HG02885 (cell line): ENCODE data around the gene TLNRD1.

ENCODE experiments used
- ATAC-seq: cut with Tn5 transposase; IDR thresholded peaks from one replicate; pipeline ENCODE4 v1.9.1; 2021; ENCODE audit warnings: mild to moderate bottlenecking; ENCODE audit not compliant: unreplicated experiment, poor library complexity

Gene TLNRD1

GRCh38 chr15:81024265-81024872 is 23.6 kb downstream of the TLNRD1 start:
- ATAC-seq = no peak

- no peak for ATAC-seq
Observed at GRCh38 chr15:81024936-81025335, 24.2 kb downstream of the TLNRD1 start.

DNA sequence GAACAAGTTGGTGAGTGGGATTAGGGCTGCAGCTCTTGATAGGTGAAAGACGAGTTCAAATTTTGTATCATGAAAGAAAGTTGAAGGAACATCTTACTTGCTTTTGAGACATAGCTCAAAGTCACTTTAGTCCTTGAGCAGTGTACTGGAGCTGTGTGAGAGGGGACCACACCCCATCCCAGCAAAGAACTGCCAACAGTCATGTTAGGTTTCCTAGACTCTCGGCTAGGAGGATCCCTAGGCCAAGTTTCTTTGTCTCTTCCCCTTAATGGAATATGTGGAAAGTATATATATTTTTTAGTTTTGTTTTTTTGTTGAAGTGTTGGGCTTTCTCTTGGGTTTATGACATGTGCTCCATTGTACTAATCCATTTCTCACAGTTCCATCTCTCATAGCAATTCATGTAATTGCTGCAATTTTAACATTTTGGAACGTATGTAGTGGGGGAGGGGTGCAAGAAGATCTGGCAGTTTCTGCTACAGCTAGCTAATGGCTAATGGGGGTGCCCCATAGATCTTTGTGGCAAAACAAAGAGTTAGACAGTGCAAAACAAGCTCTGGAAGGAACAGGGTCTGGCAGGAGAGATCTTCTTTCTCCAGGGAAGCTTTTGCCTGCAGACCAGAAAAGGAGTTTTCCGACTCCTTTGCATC is 25.1 kb downstream of the TLNRD1 start:
- ATAC-seq = no peak

DNA sequence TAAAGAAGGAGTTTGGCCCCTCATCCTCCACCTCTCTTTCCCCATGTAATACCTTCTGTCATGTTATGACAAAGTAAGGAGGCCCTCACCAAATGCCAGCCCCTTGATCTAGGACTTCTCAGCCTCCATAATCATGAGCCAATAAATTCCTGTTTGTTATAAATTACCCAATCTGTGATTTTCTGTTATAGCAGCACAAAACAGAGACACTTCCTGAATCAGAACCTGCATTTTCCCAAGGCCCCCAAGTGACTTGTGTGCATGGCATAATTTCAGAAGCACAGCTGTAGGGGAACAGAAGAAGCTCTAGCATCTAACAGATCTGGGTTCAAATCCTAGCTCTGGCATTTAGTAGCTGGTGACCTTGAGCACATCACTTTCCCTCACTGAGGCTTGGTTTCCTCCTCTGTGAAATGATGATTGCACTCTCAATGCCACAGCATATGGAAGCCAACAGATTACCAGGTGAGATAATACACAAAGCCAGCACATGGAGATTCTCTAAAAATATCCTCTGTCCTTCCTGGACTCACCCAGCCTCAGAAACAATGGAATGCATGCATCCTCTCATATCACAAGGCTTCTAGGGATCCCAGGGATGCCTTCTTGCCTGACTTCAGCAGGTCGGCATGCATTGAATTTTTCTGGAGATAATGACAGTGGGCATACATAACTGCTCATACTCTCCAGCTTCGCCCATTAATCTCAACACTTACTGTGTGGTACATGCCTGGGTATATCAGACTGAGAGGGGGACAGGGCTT is 26.3 kb downstream of the TLNRD1 start:
- no peak for ATAC-seq

GRCh38 chr15:81029414-81030300 is 28.9 kb downstream of the TLNRD1 start:
- ATAC-seq = no peak

DNA sequence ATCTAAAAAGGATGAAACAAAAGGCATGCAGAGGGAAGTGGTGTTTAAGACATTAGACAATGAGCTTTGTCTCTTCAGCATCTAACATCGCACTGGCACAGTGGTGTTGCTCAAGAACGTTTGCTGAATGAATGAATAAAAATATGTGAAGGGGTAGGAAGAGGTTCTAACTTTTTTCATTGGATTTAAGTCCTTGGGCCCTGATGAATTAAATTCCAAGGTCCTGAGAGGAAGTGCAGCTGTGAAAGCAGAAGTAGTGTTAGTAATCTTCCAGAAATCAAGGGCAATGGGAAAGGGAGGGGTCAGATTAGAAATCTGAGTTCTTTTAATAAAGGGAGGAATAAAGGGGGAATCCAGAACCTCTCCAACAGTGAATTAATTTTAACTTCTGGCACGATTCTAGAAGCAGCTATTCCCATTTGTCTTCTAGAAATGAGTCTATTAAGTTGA is 29.6 kb downstream of the TLNRD1 start:
- no peak for ATAC-seq

- ATAC-seq = no peak
Observed at GRCh38 chr15:81031203-81031602, 30.5 kb downstream of the TLNRD1 start.

DNA sequence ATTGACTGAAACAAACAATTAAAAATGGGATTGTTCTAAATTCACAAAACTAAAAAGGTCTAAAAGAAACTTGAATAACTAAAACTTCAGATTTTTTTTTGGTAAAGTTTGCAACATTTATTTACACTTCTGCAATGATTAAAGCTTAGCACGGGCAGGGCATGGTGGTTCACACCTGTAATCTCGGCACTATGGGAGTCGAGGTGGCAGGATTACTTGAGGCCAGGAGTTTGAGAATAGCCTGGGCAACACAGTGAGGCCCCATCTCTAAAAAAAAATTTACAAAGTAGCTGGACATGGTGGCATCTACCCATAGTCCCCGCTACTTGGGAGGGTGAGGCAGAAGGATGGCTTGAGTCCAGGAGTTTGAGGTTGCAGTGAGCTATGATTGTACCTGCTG is 31.6 kb downstream of the TLNRD1 start:
- no peak for ATAC-seq

DNA sequence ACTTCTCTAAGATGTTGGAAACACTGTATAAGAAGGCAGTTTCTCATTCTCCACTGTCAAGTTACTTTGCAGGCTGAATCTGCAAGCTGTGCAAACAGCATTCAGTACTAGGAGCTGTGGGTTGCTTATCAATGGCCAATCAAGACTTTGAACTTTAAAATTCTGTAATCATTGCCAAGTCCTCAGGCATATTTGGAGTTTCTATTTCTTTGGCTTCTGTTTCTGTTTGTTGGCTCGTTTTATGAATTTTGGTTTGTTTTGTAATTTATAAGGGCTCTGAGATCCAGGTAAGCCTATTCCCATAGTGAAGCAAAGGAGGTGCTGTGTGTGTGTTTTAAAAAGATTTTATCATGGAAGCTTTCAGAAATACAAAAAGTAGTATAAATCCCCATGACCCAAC is 32.1 kb downstream of the TLNRD1 start:
- ATAC-seq = no peak

- no peak for ATAC-seq
Observed at GRCh38 chr15:81033508-81033907, 32.8 kb downstream of the TLNRD1 start.

DNA sequence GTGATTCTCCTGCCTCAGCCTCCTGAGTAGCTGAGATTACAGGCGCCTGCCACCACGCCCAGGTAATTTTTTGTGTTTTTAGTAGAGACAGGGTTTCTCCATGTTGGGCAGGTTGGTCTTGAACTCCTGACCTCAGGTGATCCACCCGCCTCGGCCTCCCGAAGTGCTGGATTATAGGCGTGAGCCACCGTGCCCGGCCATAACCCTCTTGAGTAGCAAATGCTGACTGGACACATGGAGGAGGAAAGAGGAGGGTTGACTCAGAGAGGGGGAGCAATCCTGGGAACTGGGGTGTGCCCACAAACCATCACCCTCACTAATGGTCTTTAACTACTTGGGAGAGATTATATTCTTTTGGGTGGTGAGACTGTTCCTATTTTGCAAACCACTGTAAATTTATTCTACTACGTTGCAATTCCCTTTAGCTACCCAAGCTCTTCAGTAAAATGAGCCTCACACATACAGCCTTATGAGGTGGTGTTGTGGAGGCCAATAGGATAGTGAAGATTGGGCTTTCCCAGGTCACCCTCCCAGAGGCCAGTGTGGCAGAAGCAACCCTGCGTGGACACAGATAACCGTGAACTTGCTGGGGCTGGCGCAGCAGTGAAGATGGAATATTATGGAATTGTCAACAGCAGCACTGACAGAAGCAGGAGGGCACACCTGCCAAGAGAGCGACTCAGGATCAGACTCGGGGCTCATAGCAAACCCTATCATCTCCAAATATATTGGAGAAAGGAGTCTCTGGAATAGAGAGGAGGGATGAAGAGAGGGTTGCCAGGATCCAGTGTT is 37.4 kb downstream of the TLNRD1 start:
- ATAC-seq = no peak

DNA sequence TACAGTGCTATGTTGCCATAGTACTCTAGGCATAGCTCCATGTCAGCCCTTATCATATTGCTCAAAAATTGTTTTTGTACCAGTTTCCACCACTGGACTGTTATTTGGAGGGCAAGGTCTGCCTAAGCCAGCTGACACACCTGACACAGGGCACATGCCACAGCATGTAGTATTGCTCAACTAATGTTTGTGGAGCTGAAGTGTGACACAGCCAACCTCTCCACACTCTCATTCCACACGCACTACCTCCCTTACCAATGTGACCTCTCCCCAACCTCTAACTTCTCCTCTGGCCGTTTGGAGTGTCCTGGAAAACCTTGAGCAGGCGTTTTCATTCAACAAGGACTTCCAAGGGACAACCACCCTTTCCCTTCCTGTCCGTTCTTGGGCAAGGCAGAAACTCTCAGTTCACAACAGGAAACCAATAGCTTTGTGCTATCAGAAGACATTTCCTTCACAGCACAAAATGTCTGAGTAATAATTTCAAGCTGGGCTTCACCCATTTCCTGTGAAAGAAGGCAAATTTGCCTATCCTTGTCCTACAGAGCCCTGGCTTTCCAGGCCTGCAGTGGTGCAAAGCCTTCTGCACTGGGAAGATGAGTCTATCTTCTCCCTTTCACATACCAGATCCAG is 38.4 kb downstream of the TLNRD1 start:
- ATAC-seq = no peak

DNA sequence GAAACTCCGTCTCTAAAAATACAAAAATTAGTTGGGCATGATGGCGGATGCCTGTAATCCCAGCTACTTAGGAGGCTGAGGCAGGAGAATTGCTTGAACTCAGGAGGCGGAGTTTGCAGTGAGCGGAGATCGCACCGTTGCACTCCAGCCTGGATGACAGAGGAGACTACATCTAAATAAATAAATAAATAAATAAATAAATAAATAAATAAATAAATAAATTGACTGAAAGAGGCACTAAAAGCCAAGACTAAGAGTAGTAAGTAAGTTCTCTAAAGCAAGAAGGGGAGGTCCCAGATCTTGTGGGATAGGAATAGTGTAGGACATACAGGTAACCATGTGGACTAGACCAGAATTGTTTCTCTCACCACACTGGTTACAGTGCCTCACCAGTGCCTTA is 40.0 kb downstream of the TLNRD1 start:
- ATAC-seq = no peak

- ATAC-seq = no peak
Observed at GRCh38 chr15:81043281-81043934, 42.7 kb downstream of the TLNRD1 start.

DNA sequence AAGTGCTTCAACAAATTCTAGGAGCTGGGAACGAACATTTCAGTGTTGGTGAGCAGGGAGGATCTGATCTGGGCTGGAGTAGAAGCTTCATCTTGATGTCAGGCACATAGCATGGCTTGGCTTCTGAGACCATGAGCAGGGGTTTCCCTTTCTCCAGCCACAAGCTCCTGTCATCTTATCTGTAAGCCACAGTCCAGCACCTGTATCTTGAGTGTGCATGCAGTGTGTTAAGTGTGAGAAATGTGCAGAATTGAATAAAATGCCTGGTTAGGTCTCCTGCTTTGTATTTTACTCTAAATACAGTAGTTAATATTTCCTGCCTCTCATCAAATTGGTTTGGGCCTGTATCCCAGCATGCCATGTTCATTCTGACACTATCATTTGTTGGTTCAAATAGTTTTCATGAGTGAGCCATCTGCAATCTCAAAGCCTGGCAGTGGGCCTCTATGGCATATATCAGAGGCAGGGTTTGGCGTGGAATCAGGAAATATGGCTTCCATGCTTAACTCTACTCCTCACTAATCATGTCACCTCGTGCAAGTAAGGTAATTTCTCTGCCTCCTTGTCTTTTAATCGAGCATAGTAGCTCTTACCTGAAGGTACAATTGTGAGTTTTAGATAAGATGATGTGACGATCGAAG is 43.3 kb downstream of the TLNRD1 start:
- no peak for ATAC-seq

- no peak for ATAC-seq
Observed at GRCh38 chr15:81046290-81046689, 45.6 kb downstream of the TLNRD1 start.

- ATAC-seq = no peak
Observed at GRCh38 chr15:81047928-81048327, 47.2 kb downstream of the TLNRD1 start.

- ATAC-seq = no peak
Observed at GRCh38 chr15:81049835-81050234, 49.1 kb downstream of the TLNRD1 start.
